ENCODE data around the gene GRM8. TPM values are rescaled to one million over a fixed set of nuclear protein-coding genes. Genes with fewer than 3 reads are reported as not detected.

GRM8 gene
- total and polyA plus RNA-seq, 8 donors = 0.26 to 0.75 (median 0.44) TPM; not detected in 2

GRCh38 chr7:126657599-126658358 is 595.0 kb downstream of the GRM8 start:
- H3K4me3 ChIP-seq = no peak overlapping the region
- no peak for TF ChIP-seq CTCF (IDR thresholded peaks at IDR 0.05)
- intact Hi-C loops (cut with DNase I) = no loop called here
- H3K9me3 ChIP-seq = no peaks in the 10 kb centered on the region
- no peaks in the 10 kb centered on the region for H3K4me1 ChIP-seq
- H3K27ac ChIP-seq = no peak overlapping the region
- ATAC-seq = peak; percentile 52
- peak in 1 of 4 donors; percentile 10 for DNase-seq
- no peaks in the 10 kb centered on the region for H3K27me3 ChIP-seq
- H3K36me3 ChIP-seq = no peaks in the 10 kb centered on the region

GRCh38 chr7:126657137-126657536 is 595.6 kb downstream of the GRM8 start:
- Histone ChIP-seq H3K4me3 (no peak overlapping the region), H3K36me3 (no peaks in the 10 kb centered on the region), H3K27me3 (no peaks in the 10 kb centered on the region), H3K27ac (no peak overlapping the region), H3K4me1 (no peaks in the 10 kb centered on the region), H3K9me3 (no peaks in the 10 kb centered on the region)
- ATAC-seq (no peak), DNase-seq (no peak)
- intact Hi-C loops (cut with DNase I) = no loop called here
- no peak for TF ChIP-seq CTCF (IDR thresholded peaks at IDR 0.05)

- no peak for DNase-seq
- no peak for TF ChIP-seq CTCF (IDR thresholded peaks at IDR 0.05)
- no peaks in the 10 kb centered on the region for H3K4me1 ChIP-seq
- H3K9me3 ChIP-seq = no peaks in the 10 kb centered on the region
- H3K27me3 ChIP-seq = no peaks in the 10 kb centered on the region
- no peak for ATAC-seq
- no peak overlapping the region for H3K4me3 ChIP-seq
- intact Hi-C loops (cut with DNase I) = no loop called here
- H3K27ac ChIP-seq = no peak overlapping the region
- H3K36me3 ChIP-seq = no peaks in the 10 kb centered on the region
Observed at GRCh38 chr7:126656165-126656564, 596.6 kb downstream of the GRM8 start.

GRCh38 chr7:126637538-126637937 is 615.2 kb downstream of the GRM8 start:
- Histone ChIP-seq H3K4me3 (no peak overlapping the region), H3K36me3 (no peaks in the 10 kb centered on the region), H3K27ac (no peak overlapping the region), H3K4me1 (no peaks in the 10 kb centered on the region), H3K27me3 (no peaks in the 10 kb centered on the region), H3K9me3 (no peaks in the 10 kb centered on the region)
- ATAC-seq = no peak
- intact Hi-C loops (cut with DNase I) = no loop called here
- no peak for DNase-seq
- TF ChIP-seq CTCF (IDR thresholded peaks at IDR 0.05) = no peak

- DNase-seq (no peak), ATAC-seq (no peak)
- Histone ChIP-seq H3K9me3 (no peaks in the 10 kb centered on the region), H3K4me3 (no peak overlapping the region), H3K27me3 (no peaks in the 10 kb centered on the region), H3K27ac (no peak overlapping the region), H3K4me1 (no peaks in the 10 kb centered on the region), H3K36me3 (no peaks in the 10 kb centered on the region)
- no peak for TF ChIP-seq CTCF (IDR thresholded peaks at IDR 0.05)
- intact Hi-C loops (cut with DNase I) = no loop called here
Observed at GRCh38 chr7:126635545-126635944, 617.2 kb downstream of the GRM8 start.
